Cardiac fibroblast (primary cell): ENCODE data around the gene ZBTB7C.

ENCODE experiments used
- DNase-seq, 2 donors: peaks; one replicate each; pipeline versions ENCODE4 v3.0.0 to v3.0.0-alpha.2; 2010; ENCODE audit warnings: low read depth in 2 of 2
- H3K4me3 ChIP-seq, 2 donors: replicated peaks in 1 of 2; 1 replicate in 1 of 2; 2 replicates in 1 of 2; pipeline ENCODE4 v1.5.1; 2011; ENCODE audit warnings: low read depth in 2 of 2, low read length in 2 of 2, mild to moderate bottlenecking in 2 of 2, moderate library complexity in 1 of 2
- CTCF ChIP-seq: IDR thresholded peaks from one replicate; pipeline ENCODE4 v1.5.1; 2011; ENCODE audit warnings: low read depth, mild to moderate bottlenecking, low read length, inconsistent platforms

The ZBTB7C gene

GRCh38 chr18:48030616-48031480 lies 378.3 kb downstream of the ZBTB7C start:
- DNase-seq = peak; percentile 73 to 80

GRCh38 chr18:48029296-48029986 lies 379.7 kb downstream of the ZBTB7C start:
- H3K4me3 ChIP-seq = no peak overlapping the region
- no peak for DNase-seq
- no peak for TF ChIP-seq CTCF

More at GRCh38 chr18:48030616-48031480, 378.3 kb downstream of the ZBTB7C start:
- TF ChIP-seq CTCF = peak; percentile 82
- H3K4me3 ChIP-seq = no peak overlapping the region

GRCh38 chr18:48028696-48029095 lies 380.5 kb downstream of the ZBTB7C start:
- DNase-seq = no peak
- H3K4me3 ChIP-seq = no peak overlapping the region
- no peak for TF ChIP-seq CTCF

GRCh38 chr18:48028081-48028480 lies 381.1 kb downstream of the ZBTB7C start:
- DNase-seq = no peak
- TF ChIP-seq CTCF = peak; percentile 9
- no peak overlapping the region for H3K4me3 ChIP-seq

GRCh38 chr18:48027401-48027963 lies 381.7 kb downstream of the ZBTB7C start:
- DNase-seq = peak in 1 of 2 donors; percentile 78
- no peak for TF ChIP-seq CTCF
- no peak overlapping the region for H3K4me3 ChIP-seq

GRCh38 chr18:48026216-48026615 lies 383.0 kb downstream of the ZBTB7C start:
- no peak for DNase-seq
- H3K4me3 ChIP-seq = no peak overlapping the region
- no peak for TF ChIP-seq CTCF
